OCI-LY7 (cell line): ENCODE measurements around the gene DXO. TPM values are rescaled to one million over a fixed set of nuclear protein-coding genes. Genes with fewer than 3 reads are reported as not detected.
"Not testable (repeated sequence)": the region's sequence is repeated elsewhere in the genome, so short reads cannot be mapped to it uniquely, and the experiment has no call there.

Experiments
- BruUV-seq: library from RNA; stranded (reverse); fragments of 400-500 nt; replicated peaks from 2 replicates; lab custom pipeline; 2021; lab: Mats Ljungman, UMichigan
- CTCF ChIA-PET: fragments of 300-600 bp; sonication (Branson Sonifier 250); formaldehyde crosslinking; loops from one replicate; lab custom pipeline; 2022; ENCODE audit warnings: antibody characterized with exemption; ENCODE audit not compliant: unreplicated experiment; lab: Charles Lee
- POLR2A ChIA-PET: fragments of 300-600 bp; sonication (Branson Sonifier 250); formaldehyde crosslinking; loops from one replicate; lab custom pipeline; 2022; ENCODE audit warnings: antibody characterized with exemption; lab: Charles Lee
- DNase-seq: peaks from one replicate; pipeline ENCODE4 v3.0.0-alpha.2; 2015; ENCODE audit warnings: low spot score
- H2AFZ ChIP-seq: fragments of 200-600 bp; sonication (generic), shearing (Covaris generic); 2 replicates; pipeline ENCODE4 v1.6.1; 2014; ENCODE audit warnings: mild to moderate bottlenecking, antibody characterized with exemption, low read length, moderate library complexity
- H3K27ac ChIP-seq: fragments of 200-600 bp; sonication (generic); 2 replicates; pipeline ENCODE4 v1.5.1; 2014; ENCODE audit warnings: mixed run types, low read depth, mild to moderate bottlenecking, moderate library complexity, low read length, inconsistent platforms; ENCODE audit not compliant: poor library complexity, severe bottlenecking
- H3K36me3 ChIP-seq: fragments of 200-600 bp; sonication (generic); 2 replicates; pipeline ENCODE4 v1.6.1; 2014; ENCODE audit warnings: mild to moderate bottlenecking, antibody characterized with exemption, low read length, moderate library complexity, mixed read lengths; ENCODE audit not compliant: insufficient read depth
- H3K4me1 ChIP-seq: fragments of 200-600 bp; sonication (generic); 2 replicates; pipeline ENCODE4 v1.5.1; 2014; ENCODE audit warnings: mild to moderate bottlenecking, low read length; ENCODE audit not compliant: insufficient read depth, poor library complexity, severe bottlenecking
- H3K4me2 ChIP-seq: fragments of 200-600 bp; sonication (generic); 2 replicates; pipeline ENCODE4 v1.6.1; 2014; ENCODE audit warnings: mild to moderate bottlenecking, low read length
- H3K4me3 ChIP-seq: fragments of 200-600 bp; sonication (generic); 2 replicates; pipeline ENCODE4 v1.5.1; 2014; ENCODE audit warnings: mild to moderate bottlenecking, low read depth, low read length; ENCODE audit not compliant: poor library complexity, severe bottlenecking
- H3K79me2 ChIP-seq: fragments of 200-600 bp; sonication (generic); 2 replicates; pipeline ENCODE4 v1.6.1; 2016; ENCODE audit warnings: low read depth, mild to moderate bottlenecking, low read length, moderate library complexity, mixed read lengths; ENCODE audit not compliant: insufficient read depth
- H3K9me2 ChIP-seq: fragments of 200-600 bp; sonication (generic); 2 replicates; pipeline ENCODE4 v1.6.1; 2016; ENCODE audit warnings: mild to moderate bottlenecking, low read length, mixed read lengths; ENCODE audit not compliant: insufficient read depth
- H3K9me3 ChIP-seq: fragments of 200-600 bp; sonication (generic); 2 replicates; pipeline ENCODE4 v1.6.1; 2014; ENCODE audit warnings: mild to moderate bottlenecking, mixed run types, low read length, mixed read lengths
- H4K20me1 ChIP-seq: fragments of 200-600 bp; sonication (generic); 2 replicates; pipeline ENCODE4 v1.6.1; 2014; ENCODE audit warnings: mild to moderate bottlenecking, antibody characterized with exemption, low read length, moderate library complexity, mixed read lengths; ENCODE audit not compliant: insufficient read depth
- intact Hi-C: fragments of 100-400 bp; cut with micrococcal nuclease; formaldehyde crosslinking; loops from one replicate; pipeline ENCODE4 v1.10.0; 2022; ENCODE audit not compliant: unreplicated experiment
- total RNA-seq, 2 experiments: library from RNA; depleted of rRNA in 1 of 2; stranded (reverse); fragments of >200 nt in 1 of 2; shearing (Covaris generic) in 1 of 2; gene quantifications; 2 replicates each; pipeline ENCODE4 v1.2.3, GENCODE V29; 2014 to 2022

Gene DXO
- total RNA-seq, 2 experiments from 2014 or later, result 17.5 to 36.5 TPM

- H3K9me2 ChIP-seq, CTCF ChIA-PET, H3K79me2 ChIP-seq, H3K9me3 ChIP-seq, H3K36me3 ChIP-seq, BruUV-seq, intact Hi-C loops, H2AFZ ChIP-seq, DNase-seq, H3K4me3 ChIP-seq, H3K4me2 ChIP-seq, H3K4me1 ChIP-seq, POLR2A ChIA-PET, H4K20me1 ChIP-seq, H3K27ac ChIP-seq: not testable (repeated sequence)
These were observed 39.1 kb upstream of the DXO start for GRCh38 chr6:32010856-32011530.

GRCh38 chr6:32009537-32009936 lies 37.6 kb upstream of the DXO start:
- H4K20me1 ChIP-seq, H3K79me2 ChIP-seq, intact Hi-C loops, H3K9me2 ChIP-seq, H3K9me3 ChIP-seq, H3K4me3 ChIP-seq, BruUV-seq, CTCF ChIA-PET, DNase-seq, H3K4me1 ChIP-seq, H3K4me2 ChIP-seq, H2AFZ ChIP-seq, H3K27ac ChIP-seq, H3K36me3 ChIP-seq, POLR2A ChIA-PET: not testable (repeated sequence)

GRCh38 chr6:32008616-32009015 lies 36.7 kb upstream of the DXO start:
- H3K4me2 ChIP-seq, CTCF ChIA-PET, H4K20me1 ChIP-seq, DNase-seq, H3K4me1 ChIP-seq, H3K9me2 ChIP-seq, intact Hi-C loops, POLR2A ChIA-PET, H2AFZ ChIP-seq, H3K4me3 ChIP-seq, H3K36me3 ChIP-seq, H3K79me2 ChIP-seq, H3K9me3 ChIP-seq, BruUV-seq, H3K27ac ChIP-seq: not testable (repeated sequence)

- H3K4me2 ChIP-seq, H2AFZ ChIP-seq, H3K27ac ChIP-seq, intact Hi-C loops, H3K4me1 ChIP-seq, H3K79me2 ChIP-seq, H4K20me1 ChIP-seq, H3K36me3 ChIP-seq, H3K9me3 ChIP-seq, H3K4me3 ChIP-seq, POLR2A ChIA-PET, BruUV-seq, CTCF ChIA-PET, DNase-seq, H3K9me2 ChIP-seq: not testable (repeated sequence)
These were observed 36.1 kb upstream of the DXO start for GRCh38 chr6:32008037-32008436.

- H3K4me1 ChIP-seq, H3K9me2 ChIP-seq, BruUV-seq, CTCF ChIA-PET, H4K20me1 ChIP-seq, H3K79me2 ChIP-seq, POLR2A ChIA-PET, H3K4me2 ChIP-seq, H3K27ac ChIP-seq, H3K9me3 ChIP-seq, intact Hi-C loops, DNase-seq, H2AFZ ChIP-seq, H3K4me3 ChIP-seq, H3K36me3 ChIP-seq: not testable (repeated sequence)
These were observed 35.1 kb upstream of the DXO start for GRCh38 chr6:32007086-32007485.

- DNase-seq, CTCF ChIA-PET: not testable (repeated sequence)
These were observed 34.1 kb upstream of the DXO start for GRCh38 chr6:32005991-32006529.

More at GRCh38 chr6:32005991-32006529, 34.1 kb upstream of the DXO start:
- H3K9me2 ChIP-seq, H3K27ac ChIP-seq, H3K4me1 ChIP-seq, intact Hi-C loops, H3K4me3 ChIP-seq, H3K36me3 ChIP-seq, H3K79me2 ChIP-seq, BruUV-seq, H3K9me3 ChIP-seq, H2AFZ ChIP-seq, POLR2A ChIA-PET, H4K20me1 ChIP-seq, H3K4me2 ChIP-seq: not testable (repeated sequence)
